K562 (cell line): ENCODE results near the gene MLX. TPM values are rescaled to one million over a fixed set of nuclear protein-coding genes. Genes with fewer than 3 reads are reported as not detected.

Experiments
- CAMTA2 ChIP-seq: fragments of 250-450 bp; sonication (Bioruptor Pico); conservative IDR thresholded peaks from 2 replicates; pipeline ENCODE4 v1.5.1; 2022
- ETV6 ChIP-seq, 3 experiments: fragments of 150-350 bp in 1 of 3; sonication (generic) in 1 of 3; formaldehyde crosslinking in 1 of 3; IDR thresholded peaks; 2 replicates each; pipeline versions ENCODE4 v1.6.1 to v1.8.0; 2014 to 2022; ENCODE audit warnings: borderline replicate concordance in 2 of 3, low read depth in 2 of 3, antibody characterized with exemption in 1 of 3, low read length in 1 of 3, mild to moderate bottlenecking in 1 of 3, missing genetic modification reagents in 1 of 3
- KLF13 ChIP-seq: fragments of 450-650 bp; IDR thresholded peaks from 2 replicates; pipeline ENCODE4 v1.6.1; 2016; ENCODE audit warnings: missing genetic modification characterization, low read depth, mild to moderate bottlenecking, missing compliant biosample characterization, moderate library complexity, borderline replicate concordance
- SMARCA4 ChIP-seq: fragments of 450-650 bp; IDR thresholded peaks from 2 replicates; pipeline ENCODE4 v1.6.1; 2016
- ZBTB43 ChIP-seq: sonication (generic); formaldehyde crosslinking; IDR thresholded peaks from 2 replicates; pipeline ENCODE4 v1.8.0; 2023; ENCODE audit warnings: mild to moderate bottlenecking, missing genetic modification reagents
- ZBTB7A ChIP-seq: IDR thresholded peaks from 2 replicates; pipeline ENCODE4 v1.6.1; 2011; ENCODE audit warnings: low read depth, mild to moderate bottlenecking, low read length, moderate library complexity, borderline replicate concordance; ENCODE audit not compliant: control insufficient read depth
- ZNF165 ChIP-seq: fragments of 250-450 bp; sonication (Bioruptor Pico); IDR thresholded peaks from 2 replicates; pipeline ENCODE4 v1.4.0; 2020; ENCODE audit warnings: borderline replicate concordance
- ZNF584 ChIP-seq: fragments of 200-800 bp; sonication (Bioruptor generic); IDR thresholded peaks from 2 replicates; pipeline ENCODE4 v1.6.1; 2016; ENCODE audit warnings: low read depth, mild to moderate bottlenecking, missing genetic modification characterization, missing compliant biosample characterization
- polyA plus RNA-seq, 8 experiments: library from polyadenylated mRNA; depleted of rRNA in 4 of 8; stranded (reverse) in 5 of 8; unstranded in 3 of 8; fragments of >200 nt; fragmentation: Nextera tagmentation in 2 of 8; fragmentation: Illumina TruSeq in 1 of 8; extraction: Ambion mirVana in 2 of 8; extraction: Trizol in 1 of 8; gene quantifications; 2 replicates each; pipeline versions ENCODE4 v1.2.1 to v1.2.3, GENCODE V29; 2011 to 2014; ENCODE audit warnings: inconsistent platforms in 1 of 8, missing spikeins in 1 of 8
- total RNA-seq, 7 experiments: library from RNA; depleted of rRNA in 6 of 7; stranded (reverse); fragments of >200 nt in 6 of 7; fragmentation: Illumina TruSeq in 2 of 7; extraction: Trizol in 2 of 7; gene quantifications; 2 replicates each; pipeline versions ENCODE4 v1.2.1 to v1.2.3, GENCODE V29; 2011 to 2021; ENCODE audit warnings: low replicate concordance in 1 of 7
- TF ChIP-seq, protein P1 (sequence below): fragments of 250-450 bp; sonication (Bioruptor Pico); IDR thresholded peaks from 2 replicates; pipeline ENCODE4 v1.9.0; 2021; ENCODE audit warnings: mild to moderate bottlenecking, inconsistent platforms
- TF ChIP-seq, protein P2 (sequence below): fragments of 450-650 bp; formaldehyde crosslinking; IDR thresholded peaks from 2 replicates; pipeline ENCODE4 v1.4.0; 2022; ENCODE audit warnings: missing genetic modification characterization
- TF ChIP-seq, protein P3 (sequence below): sonication (generic); formaldehyde crosslinking; IDR thresholded peaks from 2 replicates; pipeline ENCODE4 v1.8.0; 2022; ENCODE audit warnings: mild to moderate bottlenecking, missing genetic modification reagents

Gene MLX
- total and polyA plus RNA-seq, 9 of the 15 experiments (the other 6 are each of a cell fraction or from before 2014, with no cell fraction given) = 42.9 to 100 (median 58.9) TPM

DNA sequence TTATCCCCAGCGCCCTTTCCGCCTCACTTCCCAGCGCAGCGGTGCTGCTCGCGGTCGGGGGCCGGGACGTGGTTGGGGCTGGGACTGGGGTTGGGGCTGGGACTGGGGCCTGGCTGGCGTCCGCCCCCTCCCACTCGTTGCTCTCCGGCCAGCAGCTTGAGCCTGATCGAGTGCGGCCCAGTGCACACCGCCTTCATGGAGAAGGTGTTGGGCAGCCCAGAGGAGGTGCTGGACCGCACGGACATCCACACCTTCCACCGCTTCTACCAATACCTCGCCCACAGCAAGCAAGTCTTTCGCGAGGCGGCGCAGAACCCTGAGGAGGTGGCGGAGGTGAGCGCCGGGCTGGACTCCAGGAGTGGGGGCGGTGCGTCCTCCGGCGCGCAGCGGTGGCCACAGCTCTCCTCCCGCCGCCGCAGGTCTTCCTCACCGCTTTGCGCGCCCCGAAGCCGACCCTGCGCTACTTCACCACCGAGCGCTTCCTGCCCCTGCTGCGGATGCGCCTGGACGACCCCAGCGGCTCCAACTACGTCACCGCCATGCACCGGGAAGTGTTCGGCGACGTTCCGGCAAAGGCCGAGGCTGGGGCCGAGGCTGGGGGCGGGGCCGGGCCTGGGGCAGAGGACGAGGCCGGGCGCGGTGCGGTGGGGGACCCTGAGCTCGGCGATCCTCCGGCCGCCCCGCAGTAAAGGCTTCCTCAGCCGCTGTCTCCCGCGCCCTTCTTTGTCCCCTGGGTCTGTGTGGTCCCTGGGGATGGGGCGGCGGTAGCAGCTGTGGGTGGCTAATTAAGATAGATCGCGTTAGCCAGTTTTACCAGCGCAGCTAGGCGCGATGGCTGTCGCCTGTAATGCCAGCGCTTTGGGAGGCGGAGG is 12.4 kb upstream of the MLX start (continued):
- TF ChIP-seq ZBTB43 (CRISPR knock-in tag) (no peak), ETV6 (IDR thresholded peaks at IDR 0.05; ENCODE audit: borderline replicate concordance in 1 of 2, low read depth in 2 of 2, low read length in 1 of 2) (0 out of 4 replicates have a peak, but pooled peaks of 1 of the 2 experiments have one; percentile 8), ETV6 (CRISPR knock-in tag; IDR thresholded peaks at IDR 0.05; ENCODE audit: borderline replicate concordance) (no peak), ZNF584 (CRISPR knock-in tag) (no peak), ZBTB7A (peak; percentile 81; the same call in 1 of the 2 replicates), SMARCA4 (no peak), KLF13 (tag) (no peak), CAMTA2 (no peak), ZNF165 (CRISPR knock-in tag) (no peak)
- TF ChIP-seq, protein P1, sequence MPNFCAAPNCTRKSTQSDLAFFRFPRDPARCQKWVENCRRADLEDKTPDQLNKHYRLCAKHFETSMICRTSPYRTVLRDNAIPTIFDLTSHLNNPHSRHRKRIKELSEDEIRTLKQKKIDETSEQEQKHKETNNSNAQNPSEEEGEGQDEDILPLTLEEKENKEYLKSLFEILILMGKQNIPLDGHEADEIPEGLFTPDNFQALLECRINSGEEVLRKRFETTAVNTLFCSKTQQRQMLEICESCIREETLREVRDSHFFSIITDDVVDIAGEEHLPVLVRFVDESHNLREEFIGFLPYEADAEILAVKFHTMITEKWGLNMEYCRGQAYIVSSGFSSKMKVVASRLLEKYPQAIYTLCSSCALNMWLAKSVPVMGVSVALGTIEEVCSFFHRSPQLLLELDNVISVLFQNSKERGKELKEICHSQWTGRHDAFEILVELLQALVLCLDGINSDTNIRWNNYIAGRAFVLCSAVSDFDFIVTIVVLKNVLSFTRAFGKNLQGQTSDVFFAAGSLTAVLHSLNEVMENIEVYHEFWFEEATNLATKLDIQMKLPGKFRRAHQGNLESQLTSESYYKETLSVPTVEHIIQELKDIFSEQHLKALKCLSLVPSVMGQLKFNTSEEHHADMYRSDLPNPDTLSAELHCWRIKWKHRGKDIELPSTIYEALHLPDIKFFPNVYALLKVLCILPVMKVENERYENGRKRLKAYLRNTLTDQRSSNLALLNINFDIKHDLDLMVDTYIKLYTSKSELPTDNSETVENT (CRISPR knock-in tag) = peak; percentile 61; the same call in 1 of the 2 replicates
- TF ChIP-seq, protein P2, sequence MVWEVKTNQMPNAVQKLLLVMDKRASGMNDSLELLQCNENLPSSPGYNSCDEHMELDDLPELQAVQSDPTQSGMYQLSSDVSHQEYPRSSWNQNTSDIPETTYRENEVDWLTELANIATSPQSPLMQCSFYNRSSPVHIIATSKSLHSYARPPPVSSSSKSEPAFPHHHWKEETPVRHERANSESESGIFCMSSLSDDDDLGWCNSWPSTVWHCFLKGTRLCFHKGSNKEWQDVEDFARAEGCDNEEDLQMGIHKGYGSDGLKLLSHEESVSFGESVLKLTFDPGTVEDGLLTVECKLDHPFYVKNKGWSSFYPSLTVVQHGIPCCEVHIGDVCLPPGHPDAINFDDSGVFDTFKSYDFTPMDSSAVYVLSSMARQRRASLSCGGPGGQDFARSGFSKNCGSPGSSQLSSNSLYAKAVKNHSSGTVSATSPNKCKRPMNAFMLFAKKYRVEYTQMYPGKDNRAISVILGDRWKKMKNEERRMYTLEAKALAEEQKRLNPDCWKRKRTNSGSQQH (CRISPR knock-in tag) = no peak
- TF ChIP-seq, protein P3, sequence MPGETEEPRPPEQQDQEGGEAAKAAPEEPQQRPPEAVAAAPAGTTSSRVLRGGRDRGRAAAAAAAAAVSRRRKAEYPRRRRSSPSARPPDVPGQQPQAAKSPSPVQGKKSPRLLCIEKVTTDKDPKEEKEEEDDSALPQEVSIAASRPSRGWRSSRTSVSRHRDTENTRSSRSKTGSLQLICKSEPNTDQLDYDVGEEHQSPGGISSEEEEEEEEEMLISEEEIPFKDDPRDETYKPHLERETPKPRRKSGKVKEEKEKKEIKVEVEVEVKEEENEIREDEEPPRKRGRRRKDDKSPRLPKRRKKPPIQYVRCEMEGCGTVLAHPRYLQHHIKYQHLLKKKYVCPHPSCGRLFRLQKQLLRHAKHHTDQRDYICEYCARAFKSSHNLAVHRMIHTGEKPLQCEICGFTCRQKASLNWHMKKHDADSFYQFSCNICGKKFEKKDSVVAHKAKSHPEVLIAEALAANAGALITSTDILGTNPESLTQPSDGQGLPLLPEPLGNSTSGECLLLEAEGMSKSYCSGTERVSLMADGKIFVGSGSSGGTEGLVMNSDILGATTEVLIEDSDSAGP (CRISPR knock-in tag) = no peak
